NCI-H2081 (cell line): Measurements from ENCODE around the gene BRD4.

Experiments used
- DNase-seq, 2 experiments: peaks; one replicate each; lab custom pipeline; 2025; lab: John Stamatoyannopoulos, UW

The BRD4 gene

DNA sequence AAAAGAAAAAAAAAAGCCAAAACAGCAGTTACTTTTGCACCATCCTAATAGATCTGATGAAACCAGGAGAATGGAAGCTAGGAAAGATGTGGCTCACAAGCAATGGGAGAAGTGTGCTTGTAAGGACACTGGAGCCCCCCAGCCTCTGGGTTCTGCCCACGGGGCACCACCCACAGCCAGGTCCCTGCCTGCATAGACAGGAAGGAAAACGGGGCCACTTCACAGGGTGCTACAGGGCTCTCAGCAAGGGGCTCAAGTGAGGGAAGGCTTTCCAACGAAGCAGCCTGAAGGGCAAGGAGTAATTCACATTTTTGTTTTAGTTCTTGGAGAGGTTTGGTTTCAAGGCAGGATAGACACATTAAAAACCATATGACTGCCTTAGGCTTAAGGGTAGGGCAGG lies 42.7 kb downstream of the BRD4 start:
- no peak for DNase-seq

DNA sequence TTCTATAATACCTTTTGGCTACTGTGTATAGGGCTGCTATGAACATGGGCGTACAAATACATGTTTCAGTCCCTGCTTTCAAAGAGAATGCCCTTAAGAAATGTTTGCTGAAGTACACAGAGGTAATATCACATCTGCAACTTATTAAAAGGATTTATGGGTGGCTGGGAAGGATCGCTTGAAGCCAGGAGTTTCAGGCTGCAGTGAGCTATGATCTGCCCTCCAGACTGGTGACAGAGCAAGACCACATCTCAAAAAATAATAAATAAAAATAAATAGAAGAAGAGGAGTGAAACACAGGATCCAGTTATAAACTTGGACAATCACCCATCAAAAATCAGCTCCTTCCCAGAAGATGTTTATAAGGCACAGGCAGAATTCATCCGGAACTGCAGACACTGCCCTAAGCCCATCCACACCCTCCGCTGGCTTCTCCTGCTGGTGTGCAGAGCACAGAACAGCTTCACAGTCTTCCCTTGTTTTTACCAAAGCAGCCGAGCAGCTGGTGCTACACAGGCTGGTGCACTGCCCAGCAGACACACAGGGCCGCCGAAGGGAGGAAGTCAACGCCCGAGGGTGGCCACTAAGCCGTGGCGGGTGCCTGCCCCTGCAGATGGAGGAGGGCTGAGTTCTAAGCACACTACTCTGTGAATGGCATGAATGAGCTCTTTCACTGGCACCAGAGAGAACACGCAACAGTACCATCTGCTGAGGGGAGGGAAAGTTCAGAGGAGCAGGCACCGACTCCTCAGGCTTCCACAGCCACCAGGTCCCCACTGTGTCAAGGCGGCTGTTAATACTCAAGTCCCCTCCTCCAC lies 44.0 kb downstream of the BRD4 start:
- peak; percentile 59 to 75 for DNase-seq

DNA sequence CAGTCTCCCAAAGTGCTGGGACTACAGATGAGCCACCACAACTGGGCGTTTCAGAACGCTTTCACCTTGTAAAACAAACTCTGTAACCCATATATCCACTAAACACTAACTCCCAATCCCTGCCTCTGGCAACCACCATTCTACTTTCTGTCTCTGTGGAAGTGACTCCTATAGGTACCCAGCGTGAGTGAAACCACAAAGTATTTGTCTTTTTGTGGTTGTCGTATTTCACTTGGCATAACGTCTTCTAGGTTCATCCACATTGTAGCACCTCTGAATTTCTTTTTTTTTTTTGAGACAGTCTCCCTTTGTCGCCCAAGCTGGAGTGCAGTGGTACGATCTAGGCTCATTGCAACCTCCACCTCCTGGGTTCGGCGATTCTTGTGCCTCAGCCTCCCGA lies 44.8 kb downstream of the BRD4 start:
- DNase-seq, result no peak

DNA sequence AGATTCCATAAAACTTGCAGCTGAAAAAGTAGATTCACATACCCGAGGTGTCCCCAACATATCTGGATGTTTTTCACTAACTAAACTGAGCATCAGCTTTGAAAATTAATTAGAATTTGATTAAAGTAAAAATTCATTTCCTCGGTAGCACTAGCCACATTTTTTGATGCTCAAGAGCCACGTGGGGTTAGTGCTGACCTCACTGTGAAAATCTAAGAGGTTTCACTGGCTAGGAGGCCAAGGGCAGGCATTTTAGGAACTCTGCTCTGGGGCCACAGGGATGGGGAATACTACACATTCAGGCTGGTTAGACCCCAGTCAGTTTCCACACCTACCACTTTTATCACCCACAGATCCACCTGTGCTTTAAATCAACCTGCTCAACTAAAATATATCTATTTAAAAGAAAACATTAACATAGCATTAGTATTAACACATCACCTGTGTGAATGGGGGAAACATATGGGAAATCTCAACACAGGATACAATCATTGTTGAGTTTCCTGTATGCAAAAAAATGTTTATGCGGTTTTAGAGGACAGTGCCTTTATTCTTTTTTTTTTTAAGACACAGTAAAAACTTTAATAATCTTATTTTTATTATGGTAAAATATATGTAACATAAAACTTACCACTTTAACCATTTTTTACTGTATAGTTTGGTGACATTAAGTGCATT lies 45.5 kb downstream of the BRD4 start:
- DNase-seq, result no peak

DNA sequence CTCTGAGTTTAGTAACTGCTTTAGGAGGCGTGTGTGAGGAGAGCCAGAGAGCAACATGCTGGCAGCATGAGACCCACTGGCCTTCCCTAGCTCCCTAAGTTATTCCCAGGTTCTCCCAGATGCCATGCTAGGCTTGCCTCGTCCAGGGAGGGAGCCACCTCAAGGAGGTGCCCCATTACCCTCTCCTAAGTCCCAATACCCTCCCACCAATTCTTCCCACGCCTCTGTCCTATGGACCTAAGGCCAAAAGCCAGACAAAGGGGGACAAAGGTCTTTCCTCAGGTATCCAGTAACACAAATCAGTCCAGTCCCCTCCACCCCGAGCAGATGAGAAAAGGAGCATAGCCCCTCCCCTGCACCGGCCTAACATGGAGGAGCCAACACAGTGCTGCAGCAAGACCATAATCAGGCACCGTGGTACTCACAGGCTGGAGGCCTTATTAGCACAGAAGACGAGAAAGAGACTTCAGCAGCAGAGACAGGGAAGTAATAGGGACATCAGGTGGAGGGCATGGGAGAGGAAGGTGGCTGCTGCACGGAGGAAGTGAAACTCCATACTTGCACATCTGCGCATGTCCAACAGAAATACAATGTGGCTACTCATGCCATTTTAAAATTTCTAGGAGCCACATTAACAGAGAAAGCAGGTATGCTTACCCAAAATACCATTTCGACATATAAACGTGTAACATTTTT lies 46.3 kb downstream of the BRD4 start:
- DNase-seq, result no peak

DNA sequence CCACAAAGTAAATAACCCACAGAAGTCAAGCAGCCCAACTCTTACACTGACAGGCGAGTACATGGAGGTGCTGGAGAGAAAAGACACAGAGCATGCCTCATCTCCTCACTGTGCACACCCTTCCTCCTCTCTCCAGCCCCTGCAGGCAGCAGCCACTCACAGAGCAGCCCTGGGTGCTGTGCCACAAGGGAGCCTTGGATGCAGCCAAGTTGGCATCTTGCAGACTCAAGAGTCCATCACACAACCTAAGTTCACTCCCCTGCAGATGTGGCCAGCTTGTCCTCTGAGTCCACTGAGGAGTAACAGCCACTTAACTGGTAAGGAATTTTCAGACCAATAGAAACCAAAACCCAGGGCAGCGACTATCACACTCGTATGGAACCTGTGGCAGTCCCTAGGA lies 47.4 kb downstream of the BRD4 start:
- no peak for DNase-seq

DNA sequence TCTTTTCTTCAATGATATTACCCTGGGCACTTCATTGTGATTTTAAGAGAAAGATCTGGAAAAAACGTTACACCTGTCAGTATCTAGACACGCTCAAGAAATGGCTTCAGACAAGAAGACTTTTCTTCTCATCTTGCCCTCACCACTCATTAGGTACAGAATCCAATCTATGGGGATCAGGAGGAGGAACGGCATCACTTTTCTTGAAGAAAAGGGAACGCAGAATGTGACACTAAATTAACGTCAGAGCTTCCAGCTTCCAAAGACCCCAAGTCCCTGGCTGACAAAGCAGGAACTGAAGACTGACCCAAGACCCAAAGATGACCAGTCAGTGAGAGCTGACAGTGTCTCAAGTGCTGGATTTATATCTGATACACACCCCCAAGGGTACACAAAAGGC lies 48.2 kb downstream of the BRD4 start:
- no peak for DNase-seq

DNA sequence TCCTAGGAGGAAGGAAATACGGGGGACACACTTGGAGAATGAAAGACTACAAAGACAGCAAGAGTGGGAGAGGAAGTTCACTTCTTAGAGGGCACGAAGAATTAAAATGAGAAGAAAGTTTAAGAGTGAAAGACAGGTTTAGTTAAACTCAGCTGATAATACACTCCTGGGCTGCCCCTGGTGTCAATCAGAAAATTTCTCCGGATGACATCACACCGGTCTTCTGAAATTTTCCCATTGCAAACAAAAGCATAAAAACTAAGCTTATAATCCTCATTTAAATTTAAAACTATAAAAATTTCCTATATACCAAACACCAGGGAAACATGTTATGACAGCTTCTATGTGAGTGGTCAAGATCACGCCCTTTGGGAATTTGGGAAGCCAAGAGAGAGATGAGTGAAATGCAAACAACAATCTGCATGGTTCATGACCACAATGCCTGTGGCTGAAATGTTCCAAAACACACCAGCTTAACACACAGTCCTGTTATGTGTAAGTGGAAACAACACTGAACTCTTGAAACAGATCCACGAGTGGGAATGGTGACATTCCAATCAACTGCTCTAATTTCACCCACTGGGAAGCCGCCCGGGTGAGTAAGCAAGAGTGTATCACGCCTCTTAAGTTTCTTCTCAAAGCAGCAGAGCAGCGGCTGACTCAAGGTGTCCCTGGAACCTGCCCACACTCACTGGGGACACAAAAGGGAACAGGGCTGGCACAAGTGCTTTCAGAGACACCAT lies 49.0 kb downstream of the BRD4 start:
- no peak for DNase-seq

DNA sequence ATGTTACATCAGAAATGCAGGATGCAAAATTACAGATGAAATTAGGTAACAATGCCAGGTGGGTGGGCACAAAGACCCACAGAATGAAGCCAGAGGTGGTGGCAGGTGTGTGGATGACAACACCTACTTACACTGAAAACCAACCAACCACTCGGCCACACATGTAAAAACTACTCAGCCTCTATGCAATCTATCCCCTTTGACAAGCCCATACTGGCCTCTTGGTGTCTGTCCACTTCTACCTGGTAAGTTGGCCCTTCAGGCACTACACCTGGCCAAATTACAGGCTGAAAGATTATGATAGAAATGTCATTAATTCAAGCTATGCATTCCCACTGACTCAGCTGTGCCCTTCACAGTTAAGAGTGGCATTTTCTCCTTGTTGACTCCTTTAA lies 50.0 kb downstream of the BRD4 start:
- DNase-seq, result no peak

DNA sequence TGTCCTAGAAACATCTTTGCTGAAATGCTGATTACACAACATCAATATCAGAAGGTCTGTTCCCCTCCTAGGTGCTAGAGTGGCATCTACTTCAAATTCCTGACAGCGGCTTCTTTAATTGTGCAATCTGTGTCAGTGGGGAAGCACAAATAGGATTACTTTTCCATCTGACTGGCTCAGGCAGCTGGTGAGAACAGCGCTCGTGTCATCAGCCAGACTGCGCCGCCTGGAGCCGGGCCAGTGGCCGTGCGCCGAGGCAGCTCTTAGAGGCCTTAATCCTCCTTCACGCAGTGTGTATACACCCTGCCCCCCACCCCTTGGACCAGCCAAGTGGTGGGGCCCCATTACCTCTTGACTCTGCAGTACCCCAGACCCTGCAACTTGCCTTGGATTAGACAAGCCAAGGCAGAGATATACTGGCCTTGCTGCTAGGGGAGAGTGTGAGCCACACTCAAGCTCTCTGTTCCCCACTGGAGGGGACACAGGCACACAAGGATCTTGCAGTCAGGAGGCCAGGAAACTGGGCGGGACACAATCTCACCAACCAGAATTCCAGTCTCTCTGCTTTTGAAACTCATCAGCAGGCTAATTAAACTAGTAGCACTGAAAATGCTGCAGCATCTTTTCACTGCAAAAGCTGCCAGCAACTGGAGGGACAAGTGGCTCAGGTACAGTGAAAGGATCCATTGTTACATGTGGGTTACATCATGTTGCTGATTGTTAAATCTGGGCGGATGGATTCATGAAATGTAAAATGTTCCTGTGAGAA lies 51.2 kb downstream of the BRD4 start:
- DNase-seq, result peak; percentile 25 to 73

DNA sequence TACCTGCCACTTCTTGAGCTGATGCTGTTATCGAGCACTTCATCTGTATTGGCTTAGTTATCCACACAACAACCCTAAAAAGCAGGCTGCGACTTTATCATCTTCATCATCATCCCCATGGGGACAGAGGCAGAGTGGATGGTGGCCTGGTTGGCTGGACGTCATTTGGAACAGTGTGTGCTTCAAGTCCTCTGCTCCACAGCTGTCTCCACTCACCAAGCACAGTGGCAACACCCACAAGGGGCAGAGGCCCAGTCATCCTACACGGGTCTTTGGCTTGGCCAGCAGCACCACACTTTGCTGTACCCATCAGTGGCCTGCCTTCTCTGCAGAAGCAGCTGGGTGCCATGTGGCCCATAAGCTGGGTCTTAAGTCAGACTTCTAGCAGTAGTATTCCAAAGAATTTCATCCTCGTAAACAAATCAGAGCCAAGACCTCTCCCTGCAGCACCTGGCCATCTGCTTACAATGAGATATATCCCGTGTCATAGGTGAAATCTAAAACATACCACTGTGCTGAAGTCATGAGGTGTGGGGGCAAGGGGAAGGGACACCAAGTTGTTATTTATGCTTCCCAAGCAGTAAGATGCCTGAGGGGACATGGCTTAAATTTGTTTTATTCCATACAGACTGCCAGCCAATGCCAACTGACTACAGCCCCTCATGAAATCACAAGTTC lies 52.2 kb downstream of the BRD4 start:
- no peak for DNase-seq

DNA sequence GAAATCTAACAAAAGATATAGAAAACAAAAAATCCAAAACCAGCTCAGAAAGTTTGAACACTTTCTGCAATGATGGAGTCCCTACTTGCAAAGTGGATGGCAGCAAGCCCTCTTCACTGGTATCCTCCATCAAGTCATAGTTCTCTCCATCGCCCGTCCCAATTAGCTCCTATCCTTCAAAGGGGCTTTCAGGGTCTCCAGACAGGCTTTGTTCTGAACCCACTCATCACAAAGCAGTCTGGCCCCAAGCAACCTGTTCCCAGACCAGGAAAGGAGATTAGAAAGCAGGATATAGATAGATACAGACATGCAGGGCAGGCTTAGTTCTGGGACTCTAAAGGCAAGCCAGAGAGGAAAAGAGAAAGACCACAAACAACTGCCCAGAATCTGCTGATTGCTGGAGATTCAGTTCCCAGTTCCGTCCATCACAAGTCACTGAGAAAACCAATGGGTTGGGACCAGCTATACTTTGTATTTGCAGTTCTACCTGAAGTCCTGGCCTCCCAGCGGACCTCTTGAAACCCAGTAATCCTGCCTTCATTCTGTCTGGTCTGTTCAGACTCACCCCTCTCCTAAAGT lies 52.9 kb downstream of the BRD4 start:
- no peak for DNase-seq

DNA sequence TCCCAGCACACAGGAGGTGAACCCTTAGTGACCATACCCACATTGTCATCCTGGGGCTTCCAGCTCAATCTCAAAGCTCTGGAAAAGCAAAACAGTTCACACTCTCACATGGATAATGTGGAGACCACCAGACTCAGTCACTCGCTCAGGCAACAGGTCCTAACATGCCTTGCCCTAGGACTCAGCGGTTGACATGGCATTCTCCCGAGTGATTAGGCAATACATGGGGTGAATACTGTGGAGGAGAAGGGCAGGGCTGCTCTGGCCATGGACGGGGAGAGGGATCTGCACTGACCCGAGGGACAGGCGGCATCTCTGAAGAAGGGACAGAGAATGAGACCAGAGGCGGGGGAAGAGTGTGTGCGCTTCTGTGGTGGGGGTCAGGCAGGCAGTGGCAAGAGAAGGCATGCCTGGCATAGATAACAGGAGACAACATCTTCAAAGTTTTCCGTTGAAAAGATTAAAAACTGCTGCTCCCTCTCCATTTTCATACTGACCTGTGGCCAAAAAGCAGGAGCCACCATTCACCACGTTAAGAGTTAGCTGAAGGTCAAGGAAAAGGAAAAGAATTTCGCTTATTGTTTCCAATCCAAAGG lies 55.6 kb downstream of the BRD4 start:
- DNase-seq, result no peak

DNA sequence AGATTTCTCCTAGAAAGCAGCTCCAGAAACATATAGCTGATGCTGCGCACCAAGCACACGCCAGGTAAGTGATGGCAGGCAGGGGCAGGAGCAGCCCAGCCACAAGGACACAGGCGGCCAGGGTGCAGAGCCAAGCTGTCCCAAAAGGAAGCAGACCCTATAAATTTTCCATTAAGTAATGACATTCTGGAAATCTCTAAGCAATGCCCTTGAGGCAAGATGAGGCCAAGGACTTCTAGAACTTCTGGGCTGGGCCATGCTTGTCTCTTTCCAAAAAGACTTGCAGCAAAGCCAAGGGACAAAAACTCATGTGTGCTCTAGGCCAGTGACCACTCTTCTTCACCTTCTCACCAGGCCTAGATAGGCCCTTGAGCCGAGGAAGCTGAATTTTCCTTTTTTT lies 57.9 kb downstream of the BRD4 start:
- DNase-seq, result no peak

DNA sequence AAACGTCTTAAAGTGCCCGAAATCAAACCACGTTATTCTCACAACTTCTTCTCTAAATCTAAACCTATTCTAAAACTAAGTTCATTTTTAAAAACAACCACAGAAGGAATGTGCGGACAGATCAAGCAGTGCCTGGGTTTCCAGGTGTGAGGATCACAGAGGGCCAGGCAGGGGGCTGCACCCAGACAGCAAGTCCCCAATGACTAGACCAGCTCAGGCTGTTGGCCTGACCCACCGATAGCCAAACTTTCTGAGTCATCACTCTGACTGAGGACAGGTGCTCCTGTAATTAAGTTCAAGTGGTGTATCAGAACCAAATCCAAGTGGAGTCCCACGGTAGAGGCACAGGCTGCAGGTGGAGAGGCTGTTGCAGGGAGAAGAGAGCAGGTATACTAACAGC lies 62.5 kb downstream of the BRD4 start:
- DNase-seq, result no peak

DNA sequence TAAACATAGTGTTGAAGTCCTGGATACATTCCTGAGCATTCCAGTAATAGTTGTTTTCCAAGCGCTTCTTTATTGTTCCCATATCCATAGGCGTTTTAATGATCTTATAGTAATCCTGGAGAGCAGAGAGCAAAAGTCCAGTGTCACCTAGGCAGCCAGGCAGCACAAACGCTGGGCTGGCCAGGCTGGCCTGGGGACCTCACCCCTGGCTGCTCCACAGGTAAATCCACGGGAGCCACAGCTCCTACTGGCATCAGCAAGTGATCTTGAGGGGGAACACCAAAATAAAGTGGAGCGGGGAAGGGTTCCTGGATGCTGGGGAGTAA lies 63.4 kb downstream of the BRD4 start:
- DNase-seq, result no peak

DNA sequence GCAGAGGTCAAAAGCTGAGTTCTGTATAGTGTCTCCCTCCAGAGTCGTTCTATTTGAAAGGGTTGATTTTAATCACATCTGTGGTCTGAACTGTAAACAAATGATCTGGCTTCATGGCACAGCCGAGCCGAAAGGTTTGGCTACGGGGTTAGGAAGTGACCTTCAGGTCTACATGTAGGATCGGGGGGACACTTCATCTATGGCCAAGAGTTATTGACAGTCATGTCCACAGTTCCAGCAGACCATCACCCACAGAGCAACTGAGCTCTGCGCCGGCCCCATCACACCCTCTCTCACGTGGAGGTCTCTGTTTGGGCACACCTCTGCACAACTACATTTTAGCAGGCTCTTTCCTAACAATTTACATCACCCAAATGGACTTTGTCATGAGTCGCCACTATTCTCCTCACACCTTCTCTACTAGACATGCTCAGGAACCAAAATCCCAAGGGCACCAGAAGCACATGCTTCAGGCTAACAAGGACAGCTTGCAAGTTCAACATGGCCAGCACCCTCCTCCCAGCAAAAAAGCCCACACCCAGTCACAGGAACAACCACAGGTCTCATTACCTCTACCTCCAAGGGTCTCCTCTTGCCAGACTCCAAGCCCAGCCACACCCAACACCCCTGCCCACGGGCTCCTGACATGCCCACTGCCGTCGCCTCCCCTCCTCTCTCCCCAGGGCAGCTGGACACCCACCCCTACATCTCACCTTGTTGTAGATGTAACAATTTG lies 64.0 kb downstream of the BRD4 start:
- DNase-seq, result no peak

DNA sequence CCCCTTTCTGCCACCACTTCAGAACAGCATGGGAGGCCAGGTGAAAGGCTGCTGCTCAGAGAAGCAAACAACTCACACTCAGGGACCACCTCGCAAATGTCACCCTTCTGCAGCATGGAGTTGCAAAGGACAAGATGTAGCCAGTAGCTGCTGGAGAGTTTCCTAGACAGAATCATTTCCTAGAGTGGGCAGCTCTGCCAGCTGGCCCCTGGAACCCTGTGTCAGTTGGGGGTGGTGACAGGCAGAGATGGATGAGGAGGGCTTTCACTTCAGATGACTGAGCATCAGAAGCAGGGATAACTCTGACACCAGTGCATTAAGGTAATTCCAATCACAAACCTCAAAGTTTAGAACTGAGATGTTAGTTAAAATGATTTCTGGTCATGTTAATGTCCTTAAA lies 65.7 kb downstream of the BRD4 start:
- DNase-seq, result no peak

DNA sequence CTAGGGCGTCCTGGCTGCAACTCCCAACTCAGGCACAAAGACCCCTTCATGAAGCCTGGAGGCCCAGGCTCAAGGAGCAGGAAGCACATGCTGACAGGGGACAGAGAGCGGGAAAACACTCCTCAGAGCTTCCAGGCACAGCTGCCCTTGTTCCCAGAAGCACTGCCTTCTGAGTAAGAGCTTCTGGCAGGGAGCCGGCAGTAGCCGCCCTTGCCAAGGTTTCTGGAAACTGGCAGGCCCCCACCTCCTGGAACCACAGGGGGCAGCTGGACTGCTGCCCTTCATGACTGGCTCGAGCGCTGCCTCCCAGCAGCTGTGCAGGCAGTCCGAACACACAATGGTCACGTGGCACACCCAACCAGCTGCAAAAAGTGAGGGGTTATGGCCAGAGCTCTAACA lies 66.5 kb downstream of the BRD4 start:
- DNase-seq, result peak; percentile 73 to 87
